Measurements from ENCODE around the gene TBC1D17. TPM values are rescaled to one million over a fixed set of nuclear protein-coding genes. Genes with fewer than 3 reads are reported as not detected.

The TBC1D17 gene
- total and polyA plus RNA-seq, 2 of the 13 experiments (the other 11 are each of a cell fraction or from before 2014, with no cell fraction given) = 9.7 to 16.9 TPM

- TF ChIP-seq KLF6 (CRISPR knock-in tag; IDR thresholded peaks at IDR 0.05) = peak; percentile 56; the same call in 1 of the 2 replicates
- TF ChIP-seq ELF1 (CRISPR knock-in tag; IDR thresholded peaks at IDR 0.05) = peak; percentile 87
- peak; percentile 24; the same call in 1 of the 2 replicates for TF ChIP-seq ZBTB7B (CRISPR knock-in tag; IDR thresholded peaks at IDR 0.05)
- TF ChIP-seq ELF3 (CRISPR knock-in tag; IDR thresholded peaks at IDR 0.05) = peak; percentile 66
- no peak for TF ChIP-seq NFE2L2 (IDR thresholded peaks at IDR 0.05; ENCODE audit: low read length)
- TF ChIP-seq NR0B2 (CRISPR knock-in tag; IDR thresholded peaks at IDR 0.05) = no peak
- no peak for TF ChIP-seq SMARCE1 (IDR thresholded peaks at IDR 0.05; ENCODE audit: borderline replicate concordance)
- TF ChIP-seq ZNF605 (CRISPR knock-in tag; IDR thresholded peaks at IDR 0.05) = no peak; the same call in 1 of the 2 replicates
- peak; percentile 82 for TF ChIP-seq GATAD1 (CRISPR knock-in tag; IDR thresholded peaks at IDR 0.05)
- TF ChIP-seq, protein P1, sequence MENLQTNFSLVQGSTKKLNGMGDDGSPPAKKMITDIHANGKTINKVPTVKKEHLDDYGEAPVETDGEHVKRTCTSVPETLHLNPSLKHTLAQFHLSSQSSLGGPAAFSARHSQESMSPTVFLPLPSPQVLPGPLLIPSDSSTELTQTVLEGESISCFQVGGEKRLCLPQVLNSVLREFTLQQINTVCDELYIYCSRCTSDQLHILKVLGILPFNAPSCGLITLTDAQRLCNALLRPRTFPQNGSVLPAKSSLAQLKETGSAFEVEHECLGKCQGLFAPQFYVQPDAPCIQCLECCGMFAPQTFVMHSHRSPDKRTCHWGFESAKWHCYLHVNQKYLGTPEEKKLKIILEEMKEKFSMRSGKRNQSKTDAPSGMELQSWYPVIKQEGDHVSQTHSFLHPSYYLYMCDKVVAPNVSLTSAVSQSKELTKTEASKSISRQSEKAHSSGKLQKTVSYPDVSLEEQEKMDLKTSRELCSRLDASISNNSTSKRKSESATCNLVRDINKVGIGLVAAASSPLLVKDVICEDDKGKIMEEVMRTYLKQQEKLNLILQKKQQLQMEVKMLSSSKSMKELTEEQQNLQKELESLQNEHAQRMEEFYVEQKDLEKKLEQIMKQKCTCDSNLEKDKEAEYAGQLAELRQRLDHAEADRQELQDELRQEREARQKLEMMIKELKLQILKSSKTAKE (CRISPR knock-in tag; IDR thresholded peaks at IDR 0.05; ENCODE audit: borderline replicate concordance) = no peak
- TF ChIP-seq, protein P2, sequence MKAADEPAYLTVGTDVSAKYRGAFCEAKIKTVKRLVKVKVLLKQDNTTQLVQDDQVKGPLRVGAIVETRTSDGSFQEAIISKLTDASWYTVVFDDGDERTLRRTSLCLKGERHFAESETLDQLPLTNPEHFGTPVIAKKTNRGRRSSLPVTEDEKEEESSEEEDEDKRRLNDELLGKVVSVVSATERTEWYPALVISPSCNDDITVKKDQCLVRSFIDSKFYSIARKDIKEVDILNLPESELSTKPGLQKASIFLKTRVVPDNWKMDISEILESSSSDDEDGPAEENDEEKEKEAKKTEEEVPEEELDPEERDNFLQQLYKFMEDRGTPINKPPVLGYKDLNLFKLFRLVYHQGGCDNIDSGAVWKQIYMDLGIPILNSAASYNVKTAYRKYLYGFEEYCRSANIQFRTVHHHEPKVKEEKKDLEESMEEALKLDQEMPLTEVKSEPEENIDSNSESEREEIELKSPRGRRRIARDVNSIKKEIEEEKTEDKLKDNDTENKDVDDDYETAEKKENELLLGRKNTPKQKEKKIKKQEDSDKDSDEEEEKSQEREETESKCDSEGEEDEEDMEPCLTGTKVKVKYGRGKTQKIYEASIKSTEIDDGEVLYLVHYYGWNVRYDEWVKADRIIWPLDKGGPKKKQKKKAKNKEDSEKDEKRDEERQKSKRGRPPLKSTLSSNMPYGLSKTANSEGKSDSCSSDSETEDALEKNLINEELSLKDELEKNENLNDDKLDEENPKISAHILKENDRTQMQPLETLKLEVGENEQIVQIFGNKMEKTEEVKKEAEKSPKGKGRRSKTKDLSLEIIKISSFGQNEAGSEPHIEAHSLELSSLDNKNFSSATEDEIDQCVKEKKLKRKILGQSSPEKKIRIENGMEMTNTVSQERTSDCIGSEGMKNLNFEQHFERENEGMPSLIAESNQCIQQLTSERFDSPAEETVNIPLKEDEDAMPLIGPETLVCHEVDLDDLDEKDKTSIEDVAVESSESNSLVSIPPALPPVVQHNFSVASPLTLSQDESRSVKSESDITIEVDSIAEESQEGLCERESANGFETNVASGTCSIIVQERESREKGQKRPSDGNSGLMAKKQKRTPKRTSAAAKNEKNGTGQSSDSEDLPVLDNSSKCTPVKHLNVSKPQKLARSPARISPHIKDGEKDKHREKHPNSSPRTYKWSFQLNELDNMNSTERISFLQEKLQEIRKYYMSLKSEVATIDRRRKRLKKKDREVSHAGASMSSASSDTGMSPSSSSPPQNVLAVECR (CRISPR knock-in tag; IDR thresholded peaks at IDR 0.05; ENCODE audit: borderline replicate concordance) = peak; percentile 69; the same call in 1 of the 2 replicates
- no peak for TF ChIP-seq SRSF9 (IDR thresholded peaks at IDR 0.05; ENCODE audit: borderline replicate concordance, insufficient read depth, low read depth, low read length, poor library complexity, severe bottlenecking)
- no peak for TF ChIP-seq DNMT1 (CRISPR knock-in tag; IDR thresholded peaks at IDR 0.05)
- TF ChIP-seq ZNF260 (CRISPR knock-in tag; IDR thresholded peaks at IDR 0.05; ENCODE audit: borderline replicate concordance, low read depth) = no peak
- TF ChIP-seq ZNF180 (CRISPR knock-in tag; IDR thresholded peaks at IDR 0.05; ENCODE audit: borderline replicate concordance, low read depth) = no peak
- 0 out of 2 replicates have a peak, but pooled peaks have one; percentile 21 for TF ChIP-seq GZF1 (CRISPR knock-in tag; IDR thresholded peaks at IDR 0.05)
- peak; percentile 100 for TF ChIP-seq FOXK2 (IDR thresholded peaks at IDR 0.05)
- no peak for TF ChIP-seq CENPBD1 (CRISPR knock-in tag; IDR thresholded peaks at IDR 0.05; ENCODE audit: borderline replicate concordance, low read depth)
- TF ChIP-seq ZFY (CRISPR knock-in tag; IDR thresholded peaks at IDR 0.05) = peak; percentile 95
- no peak for TF ChIP-seq PBX3 (CRISPR knock-in tag; IDR thresholded peaks at IDR 0.05; ENCODE audit: borderline replicate concordance)
- TF ChIP-seq ZBTB38 (CRISPR knock-in tag; IDR thresholded peaks at IDR 0.05) = peak; percentile 21; the same call in 1 of the 2 replicates
These were observed at the start of gene TBC1D17, which contains the start of gene AKT1S1 (continued) for GRCh38 chr19:49877020-49877878.
